Measurements from ENCODE around the gene THAP11. TPM values are rescaled to one million over a fixed set of nuclear protein-coding genes. Genes with fewer than 3 reads are reported as not detected.

THAP11 gene
- total and polyA plus RNA-seq, 2 of the 13 experiments (the other 11 are each of a cell fraction or from before 2014, with no cell fraction given): 44.2 to 53.4 TPM

DNA sequence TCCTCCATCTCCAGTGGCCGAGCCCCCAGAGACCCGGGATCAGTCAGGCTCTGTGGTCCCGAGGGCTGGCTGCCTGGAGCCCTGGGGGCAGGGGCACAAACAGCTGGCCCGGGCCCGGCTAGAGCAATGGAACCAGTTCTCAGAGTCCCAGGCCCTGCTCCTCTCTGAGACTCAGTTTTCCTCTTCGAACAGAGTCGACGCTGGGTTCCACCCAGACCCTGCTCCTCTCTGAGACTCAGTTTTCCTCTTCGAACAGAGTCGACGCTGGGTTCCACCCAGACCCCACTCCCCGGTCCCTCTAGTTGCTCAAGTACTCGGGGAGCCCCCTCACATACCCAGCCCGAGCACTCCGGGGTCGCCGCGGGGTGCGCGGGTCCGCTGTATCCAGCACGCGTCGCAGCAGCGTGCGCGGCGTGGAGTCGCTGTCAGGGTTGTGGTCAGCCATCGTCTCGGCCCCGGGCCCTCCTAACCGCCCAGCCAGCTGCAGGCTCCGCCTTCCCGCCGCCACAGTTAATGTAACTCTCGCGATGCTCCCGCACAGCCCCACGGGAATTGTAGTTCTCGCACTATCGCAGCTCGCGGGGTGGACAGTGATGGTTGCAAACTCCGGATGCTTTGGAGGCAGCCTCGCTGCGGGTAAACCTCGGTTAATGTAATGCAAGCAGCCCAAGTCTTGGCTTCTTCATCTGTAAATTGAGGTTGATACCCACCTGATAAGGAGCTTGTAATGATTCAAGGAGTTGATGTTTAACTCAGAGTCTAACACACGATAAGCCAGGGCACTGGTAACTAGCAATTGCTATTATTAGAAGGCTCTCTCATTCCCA is 8.5 kb upstream of the THAP11 start (continued):
- TF ChIP-seq, protein P1, sequence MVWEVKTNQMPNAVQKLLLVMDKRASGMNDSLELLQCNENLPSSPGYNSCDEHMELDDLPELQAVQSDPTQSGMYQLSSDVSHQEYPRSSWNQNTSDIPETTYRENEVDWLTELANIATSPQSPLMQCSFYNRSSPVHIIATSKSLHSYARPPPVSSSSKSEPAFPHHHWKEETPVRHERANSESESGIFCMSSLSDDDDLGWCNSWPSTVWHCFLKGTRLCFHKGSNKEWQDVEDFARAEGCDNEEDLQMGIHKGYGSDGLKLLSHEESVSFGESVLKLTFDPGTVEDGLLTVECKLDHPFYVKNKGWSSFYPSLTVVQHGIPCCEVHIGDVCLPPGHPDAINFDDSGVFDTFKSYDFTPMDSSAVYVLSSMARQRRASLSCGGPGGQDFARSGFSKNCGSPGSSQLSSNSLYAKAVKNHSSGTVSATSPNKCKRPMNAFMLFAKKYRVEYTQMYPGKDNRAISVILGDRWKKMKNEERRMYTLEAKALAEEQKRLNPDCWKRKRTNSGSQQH (CRISPR knock-in tag; IDR thresholded peaks at IDR 0.05; ENCODE audit: low read depth): peak; percentile 44; the same call in 1 of the 2 replicates
- TF ChIP-seq ZNF44 (CRISPR knock-in tag; IDR thresholded peaks at IDR 0.05) (peak; percentile 37; the same call in 1 of the 2 replicates), REL (CRISPR knock-in tag; conservative IDR thresholded peaks at IDR 0.05) (no peak; the same call in 1 of the 2 replicates), RFX5 (IDR thresholded peaks at IDR 0.05; ENCODE audit: low read depth, low read length) (no peak), MAFF (IDR thresholded peaks at IDR 0.05; ENCODE audit: low read depth, low read length) (no peak), ZNF570 (CRISPR knock-in tag; IDR thresholded peaks at IDR 0.05; ENCODE audit: borderline replicate concordance) (no peak), GTF3A (CRISPR knock-in tag; conservative IDR thresholded peaks at IDR 0.05) (peak; percentile 95), ZNF367 (CRISPR knock-in tag; IDR thresholded peaks at IDR 0.05; ENCODE audit: borderline replicate concordance) (0 out of 2 replicates have a peak, but pooled peaks have one; percentile 56), ZNF124 (CRISPR knock-in tag; IDR thresholded peaks at IDR 0.05) (no peak), FOXA1 (IDR thresholded peaks at IDR 0.05) (no peak), FOXA1 (CRISPR knock-in tag; IDR thresholded peaks at IDR 0.05) (no peak; the same call in 1 of the 2 replicates), KDM2A (CRISPR knock-in tag; IDR thresholded peaks at IDR 0.05; ENCODE audit: borderline replicate concordance, low read depth) (peak; percentile 91), NCOA2 (CRISPR knock-in tag; IDR thresholded peaks at IDR 0.05) (peak; percentile 48), NKX3-1 (CRISPR knock-in tag; IDR thresholded peaks at IDR 0.05) (no peak; the same call in 1 of the 2 replicates), ZFP90 (CRISPR knock-in tag; IDR thresholded peaks at IDR 0.05; ENCODE audit: borderline replicate concordance) (peak; percentile 92), ZNF382 (CRISPR knock-in tag; IDR thresholded peaks at IDR 0.05; ENCODE audit: borderline replicate concordance) (no peak), TRIM24 (CRISPR knock-in tag; IDR thresholded peaks at IDR 0.05) (no peak)
- TF ChIP-seq, protein P2, sequence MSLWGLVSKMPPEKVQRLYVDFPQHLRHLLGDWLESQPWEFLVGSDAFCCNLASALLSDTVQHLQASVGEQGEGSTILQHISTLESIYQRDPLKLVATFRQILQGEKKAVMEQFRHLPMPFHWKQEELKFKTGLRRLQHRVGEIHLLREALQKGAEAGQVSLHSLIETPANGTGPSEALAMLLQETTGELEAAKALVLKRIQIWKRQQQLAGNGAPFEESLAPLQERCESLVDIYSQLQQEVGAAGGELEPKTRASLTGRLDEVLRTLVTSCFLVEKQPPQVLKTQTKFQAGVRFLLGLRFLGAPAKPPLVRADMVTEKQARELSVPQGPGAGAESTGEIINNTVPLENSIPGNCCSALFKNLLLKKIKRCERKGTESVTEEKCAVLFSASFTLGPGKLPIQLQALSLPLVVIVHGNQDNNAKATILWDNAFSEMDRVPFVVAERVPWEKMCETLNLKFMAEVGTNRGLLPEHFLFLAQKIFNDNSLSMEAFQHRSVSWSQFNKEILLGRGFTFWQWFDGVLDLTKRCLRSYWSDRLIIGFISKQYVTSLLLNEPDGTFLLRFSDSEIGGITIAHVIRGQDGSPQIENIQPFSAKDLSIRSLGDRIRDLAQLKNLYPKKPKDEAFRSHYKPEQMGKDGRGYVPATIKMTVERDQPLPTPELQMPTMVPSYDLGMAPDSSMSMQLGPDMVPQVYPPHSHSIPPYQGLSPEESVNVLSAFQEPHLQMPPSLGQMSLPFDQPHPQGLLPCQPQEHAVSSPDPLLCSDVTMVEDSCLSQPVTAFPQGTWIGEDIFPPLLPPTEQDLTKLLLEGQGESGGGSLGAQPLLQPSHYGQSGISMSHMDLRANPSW (CRISPR knock-in tag; IDR thresholded peaks at IDR 0.05; ENCODE audit: borderline replicate concordance): peak; percentile 64; the same call in 1 of the 2 replicates
- TF ChIP-seq, protein P3, sequence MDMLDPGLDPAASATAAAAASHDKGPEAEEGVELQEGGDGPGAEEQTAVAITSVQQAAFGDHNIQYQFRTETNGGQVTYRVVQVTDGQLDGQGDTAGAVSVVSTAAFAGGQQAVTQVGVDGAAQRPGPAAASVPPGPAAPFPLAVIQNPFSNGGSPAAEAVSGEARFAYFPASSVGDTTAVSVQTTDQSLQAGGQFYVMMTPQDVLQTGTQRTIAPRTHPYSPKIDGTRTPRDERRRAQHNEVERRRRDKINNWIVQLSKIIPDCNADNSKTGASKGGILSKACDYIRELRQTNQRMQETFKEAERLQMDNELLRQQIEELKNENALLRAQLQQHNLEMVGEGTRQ (IDR thresholded peaks at IDR 0.05; ENCODE audit: low read depth, low read length): no peak
- TF ChIP-seq, protein P3 (CRISPR knock-in tag; IDR thresholded peaks at IDR 0.05; ENCODE audit: borderline replicate concordance): no peak
- TF ChIP-seq, protein P4, sequence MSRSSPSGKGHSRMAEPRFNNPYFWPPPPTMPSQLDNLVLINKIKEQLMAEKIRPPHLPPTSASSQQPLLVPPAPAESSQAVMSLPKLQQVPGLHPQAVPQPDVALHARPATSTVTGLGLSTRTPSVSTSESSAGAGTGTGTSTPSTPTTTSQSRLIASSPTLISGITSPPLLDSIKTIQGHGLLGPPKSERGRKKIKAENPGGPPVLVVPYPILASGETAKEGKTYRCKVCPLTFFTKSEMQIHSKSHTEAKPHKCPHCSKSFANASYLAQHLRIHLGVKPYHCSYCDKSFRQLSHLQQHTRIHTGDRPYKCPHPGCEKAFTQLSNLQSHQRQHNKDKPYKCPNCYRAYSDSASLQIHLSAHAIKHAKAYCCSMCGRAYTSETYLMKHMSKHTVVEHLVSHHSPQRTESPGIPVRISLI (CRISPR knock-in tag; IDR thresholded peaks at IDR 0.05; ENCODE audit: borderline replicate concordance): peak; percentile 53; the same call in 1 of the 2 replicates
- TF ChIP-seq, protein P5, sequence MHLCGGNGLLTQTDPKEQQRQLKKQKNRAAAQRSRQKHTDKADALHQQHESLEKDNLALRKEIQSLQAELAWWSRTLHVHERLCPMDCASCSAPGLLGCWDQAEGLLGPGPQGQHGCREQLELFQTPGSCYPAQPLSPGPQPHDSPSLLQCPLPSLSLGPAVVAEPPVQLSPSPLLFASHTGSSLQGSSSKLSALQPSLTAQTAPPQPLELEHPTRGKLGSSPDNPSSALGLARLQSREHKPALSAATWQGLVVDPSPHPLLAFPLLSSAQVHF (CRISPR knock-in tag; IDR thresholded peaks at IDR 0.05): no peak

All from HepG2 (cell line).